Measurements from ENCODE around the gene LIPC.

The LIPC gene

DNA sequence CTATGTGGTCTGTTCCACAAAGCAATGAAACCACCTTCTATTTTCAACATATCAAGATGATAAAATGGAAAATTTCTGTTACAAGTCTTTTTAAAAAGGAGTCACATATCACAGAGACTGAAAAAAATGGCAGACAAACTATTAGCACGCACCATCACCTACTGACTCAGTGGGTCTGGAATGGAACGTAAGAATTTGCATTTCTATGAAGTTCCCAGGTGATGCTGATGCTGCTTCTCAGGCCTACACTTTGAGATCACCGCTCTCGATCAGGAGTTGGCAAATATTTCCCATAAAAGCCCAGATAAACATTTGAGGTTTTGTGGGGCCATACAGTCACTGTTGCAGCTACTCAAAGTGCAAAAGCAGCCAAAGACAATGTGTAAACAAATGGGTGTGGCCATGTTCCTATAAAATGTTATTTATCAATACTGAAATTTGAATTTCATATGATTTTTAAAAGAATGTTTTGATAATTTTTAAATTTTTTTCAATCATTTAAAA lies 174.8 kb downstream of the LIPC start:
- no CpG with 5 or more reads among the region's 4 CpGs for WGBS (ENCODE audit: insufficient coverage, insufficient read length)
- Histone ChIP-seq H3K27me3 (ENCODE audit: control insufficient read depth, insufficient read depth, low read length) (no peaks in the 10 kb centered on the region), H3K4me3 (ENCODE audit: low read length) (no peak overlapping the region), H3K36me3 (ENCODE audit: control insufficient read depth, insufficient read depth, low read length) (no peaks in the 10 kb centered on the region), H3K4me1 (ENCODE audit: control insufficient read depth, insufficient read depth, low read length) (no peaks in the 10 kb centered on the region; the same call in 1 of the 2 replicates), H3K9me3 (ENCODE audit: control insufficient read depth, insufficient read depth, low read length) (no peaks in the 10 kb centered on the region), H3K27ac (ENCODE audit: low read length) (no peak overlapping the region)
- DNase-seq (ENCODE audit: low read depth, low spot score) = no peak

DNA sequence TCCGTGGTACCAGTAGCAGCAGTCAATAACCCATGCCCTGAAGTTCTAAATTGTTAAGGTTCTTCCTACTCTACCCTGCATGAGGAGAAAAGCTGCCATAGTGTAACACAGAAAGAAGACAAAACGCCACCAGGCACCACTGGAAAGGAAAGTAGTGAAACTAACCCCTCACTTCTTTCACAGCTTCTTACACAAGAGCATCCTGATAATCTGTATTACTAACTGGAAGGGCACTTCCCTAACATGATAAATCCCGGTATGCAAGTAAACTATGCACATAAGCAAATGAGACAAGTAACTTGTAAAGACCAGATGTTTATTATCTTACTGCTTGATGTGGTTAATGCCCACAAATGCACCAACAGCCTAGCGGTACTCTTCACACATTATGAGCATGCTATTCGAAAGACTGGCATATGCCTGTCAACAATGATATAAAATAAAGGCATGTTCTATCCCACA lies 176.4 kb downstream of the LIPC start:
- Histone ChIP-seq H3K27me3 (ENCODE audit: control insufficient read depth, insufficient read depth, low read length) (no peaks in the 10 kb centered on the region; the same call in 1 of the 2 replicates), H3K4me1 (ENCODE audit: control insufficient read depth, insufficient read depth, low read length) (no peaks in the 10 kb centered on the region; the same call in 1 of the 2 replicates), H3K9me3 (ENCODE audit: control insufficient read depth, insufficient read depth, low read length) (no peaks in the 10 kb centered on the region), H3K4me3 (ENCODE audit: low read length) (no peak overlapping the region), H3K36me3 (ENCODE audit: control insufficient read depth, insufficient read depth, low read length) (no peaks in the 10 kb centered on the region), H3K27ac (ENCODE audit: low read length) (no peak overlapping the region)
- no peak for DNase-seq (ENCODE audit: low read depth, low spot score)
- no CpG with 5 or more reads among the region's 5 CpGs for WGBS (ENCODE audit: insufficient coverage, insufficient read length)

DNA sequence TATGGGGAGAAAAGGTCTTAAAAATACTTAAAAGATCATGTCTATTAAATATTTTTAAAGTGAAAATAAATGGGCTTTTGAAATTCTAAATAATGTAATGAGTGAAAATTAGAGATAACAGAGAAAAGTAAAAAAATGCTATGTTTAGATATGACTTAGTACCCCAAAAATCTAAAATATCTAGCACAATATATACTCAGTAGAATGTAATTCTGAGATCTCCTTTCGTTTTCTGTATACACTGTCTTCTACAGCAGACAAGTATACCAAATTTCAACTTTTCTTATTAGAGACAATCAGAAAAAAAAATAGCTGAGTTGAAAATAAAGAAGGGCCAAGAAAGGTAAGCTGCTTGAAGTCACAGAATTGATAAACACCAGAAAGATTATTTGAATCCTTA lies 176.9 kb downstream of the LIPC start:
- WGBS (ENCODE audit: insufficient coverage, insufficient read length) = no CpG with 5 or more reads among the region's 1 CpG
- no peaks in the 10 kb centered on the region for H3K36me3 ChIP-seq (ENCODE audit: control insufficient read depth, insufficient read depth, low read length)
- H3K9me3 ChIP-seq (ENCODE audit: control insufficient read depth, insufficient read depth, low read length) = no peaks in the 10 kb centered on the region
- no peaks in the 10 kb centered on the region; the same call in 1 of the 2 replicates for H3K4me1 ChIP-seq (ENCODE audit: control insufficient read depth, insufficient read depth, low read length)
- H3K27me3 ChIP-seq (ENCODE audit: control insufficient read depth, insufficient read depth, low read length) = no peaks in the 10 kb centered on the region; the same call in 1 of the 2 replicates
- H3K4me3 ChIP-seq (ENCODE audit: low read length) = no peak overlapping the region
- DNase-seq (ENCODE audit: low read depth, low spot score) = no peak
- H3K27ac ChIP-seq (ENCODE audit: low read length) = no peak overlapping the region

DNA sequence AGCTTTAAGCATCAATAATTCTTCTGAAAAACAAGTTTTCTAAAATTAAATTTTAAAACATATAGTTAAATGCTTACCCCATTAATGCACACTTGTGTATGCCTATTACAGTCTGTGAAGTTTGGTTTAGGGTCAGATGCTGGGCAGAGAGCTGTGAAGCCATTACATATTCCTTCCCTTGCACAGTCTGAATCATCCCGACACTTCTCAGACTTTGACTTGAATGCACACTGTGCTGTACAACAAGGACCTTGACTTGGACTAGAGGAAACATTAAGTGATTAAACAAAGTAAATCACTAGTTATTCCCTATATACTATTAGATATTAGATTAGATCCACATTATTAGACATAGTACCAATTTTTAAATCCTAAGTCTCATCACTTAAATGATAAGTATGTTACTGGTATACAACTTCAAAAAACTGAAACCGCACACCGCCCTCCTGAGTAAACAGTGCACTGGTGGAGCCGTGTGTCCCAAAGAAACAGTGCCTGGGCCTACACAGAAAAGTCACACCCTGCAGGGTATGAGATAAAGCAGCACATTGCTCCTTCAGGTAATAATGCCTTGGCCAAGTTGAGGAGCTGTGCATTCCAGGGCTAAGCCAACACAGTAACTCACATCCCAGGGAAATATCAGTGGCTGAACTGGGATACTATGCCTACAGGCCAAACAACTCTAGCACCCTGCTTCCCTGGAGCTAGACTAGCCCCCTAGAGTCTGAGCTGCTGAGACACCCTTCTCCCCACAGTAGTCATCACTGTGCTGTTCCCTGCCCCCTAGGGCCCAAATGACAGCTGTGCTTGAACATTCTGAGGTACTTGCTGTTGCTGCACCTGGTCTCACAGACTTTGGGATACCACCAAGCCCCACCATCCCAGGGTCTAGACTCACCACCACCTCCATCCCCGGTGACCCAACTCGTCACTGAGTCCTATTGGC lies 180.2 kb downstream of the LIPC start:
- WGBS (ENCODE audit: insufficient coverage, insufficient read length) = no CpG with 5 or more reads among the region's 6 CpGs
- H3K36me3 ChIP-seq (ENCODE audit: control insufficient read depth, insufficient read depth, low read length) = no peaks in the 10 kb centered on the region

DNA sequence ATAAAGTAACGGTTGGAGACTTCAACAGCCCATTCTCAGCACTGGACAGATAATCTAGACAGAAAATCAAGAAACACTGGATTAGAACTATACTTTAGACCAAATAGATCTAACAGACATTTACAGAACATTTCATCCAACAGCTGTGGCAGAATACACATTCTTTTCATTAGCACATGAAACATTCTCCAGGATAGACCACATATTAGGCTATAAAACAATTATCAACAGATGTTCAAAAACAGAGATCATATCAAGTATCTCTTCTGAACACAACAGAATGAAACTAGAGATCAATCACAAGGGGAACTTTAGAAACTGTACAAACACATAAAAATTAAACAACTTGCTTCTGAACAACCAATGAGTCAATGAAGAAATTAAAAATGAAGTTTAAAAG lies 184.4 kb downstream of the LIPC start:
- DNase-seq (ENCODE audit: low read depth, low spot score) = no peak
- Histone ChIP-seq H3K4me1 (ENCODE audit: control insufficient read depth, insufficient read depth, low read length) (no peaks in the 10 kb centered on the region), H3K27me3 (ENCODE audit: control insufficient read depth, insufficient read depth, low read length) (no peaks in the 10 kb centered on the region; the same call in 1 of the 2 replicates), H3K9me3 (ENCODE audit: control insufficient read depth, insufficient read depth, low read length) (no peaks in the 10 kb centered on the region), H3K36me3 (ENCODE audit: control insufficient read depth, insufficient read depth, low read length) (no peaks in the 10 kb centered on the region), H3K27ac (ENCODE audit: low read length) (no peak overlapping the region), H3K4me3 (ENCODE audit: low read length) (no peak overlapping the region)
- WGBS (ENCODE audit: insufficient coverage, insufficient read length) = no CpG with 5 or more reads among the region's 1 CpG

More for the DNA sequence above, 180.2 kb downstream of the LIPC start:
- Histone ChIP-seq H3K27me3 (ENCODE audit: control insufficient read depth, insufficient read depth, low read length) (no peaks in the 10 kb centered on the region; the same call in 1 of the 2 replicates), H3K9me3 (ENCODE audit: control insufficient read depth, insufficient read depth, low read length) (no peaks in the 10 kb centered on the region), H3K4me1 (ENCODE audit: control insufficient read depth, insufficient read depth, low read length) (no peaks in the 10 kb centered on the region), H3K4me3 (ENCODE audit: low read length) (no peak overlapping the region), H3K27ac (ENCODE audit: low read length) (no peak overlapping the region)
- no peak for DNase-seq (ENCODE audit: low read depth, low spot score)
